ENCODE measurements around the gene PRDX3. TPM values are rescaled to one million over a fixed set of nuclear protein-coding genes. Genes with fewer than 3 reads are reported as not detected.

The PRDX3 gene
- total RNA-seq, 4 donors from 2014 or later = 58.8 to 78.3 (median 62.1) TPM

DNA sequence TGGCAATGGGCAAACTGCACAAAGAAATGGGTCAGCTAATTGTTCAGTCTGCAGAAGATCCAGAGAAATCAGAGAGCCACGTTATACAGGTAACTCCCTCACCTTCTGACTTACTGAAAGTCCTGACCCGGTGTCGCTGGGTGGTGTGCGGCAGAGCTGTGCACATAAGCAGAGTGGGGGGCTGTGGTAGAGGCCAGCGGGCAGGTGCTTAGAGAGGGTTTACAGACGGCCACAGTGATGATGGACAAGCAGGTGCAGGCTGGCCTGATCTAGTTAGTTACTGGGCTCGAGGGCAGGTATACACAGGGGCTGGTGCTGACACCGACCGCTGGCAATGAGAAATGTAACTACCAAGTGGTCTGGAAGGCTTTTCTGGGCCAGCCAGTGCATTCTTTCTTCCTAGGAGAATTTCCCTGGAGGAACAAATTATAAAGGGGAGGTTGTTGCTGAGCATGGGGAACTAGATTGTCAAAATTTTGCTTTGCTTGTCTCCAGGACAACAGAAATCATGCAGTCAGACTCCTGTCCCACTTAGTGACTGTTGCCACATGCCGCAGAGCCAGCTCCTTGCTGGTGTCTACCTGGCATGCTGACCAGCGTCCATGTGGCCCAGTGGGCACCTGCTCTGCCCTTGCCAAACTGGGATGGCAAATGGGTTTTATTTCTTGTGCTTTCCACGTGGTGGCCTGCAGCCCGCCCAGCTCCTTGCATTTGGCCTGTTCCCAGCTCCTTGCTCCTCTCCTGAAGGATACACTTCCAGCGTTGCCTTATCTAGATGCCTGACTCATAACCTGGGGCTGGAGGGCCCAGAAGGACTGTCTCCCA, 45.9 kb downstream of the PRDX3 start:
- no peaks in the 10 kb centered on the region for H3K27me3 ChIP-seq
- no peak overlapping the region for H3K4me3 ChIP-seq
- peaks cover 46% of the 10 kb centered on the region for H3K36me3 ChIP-seq
- no peaks in the 10 kb centered on the region for H3K4me1 ChIP-seq
- H3K27ac ChIP-seq = no peak overlapping the region
- no peak for DNase-seq (ENCODE audit: low spot score in 2 of 2)
- no peaks in the 10 kb centered on the region for H3K9me3 ChIP-seq
- WGBS = 83% methylated on average over 14 of the region's 14 CpGs
- no peak for TF ChIP-seq POLR2AphosphoS5 (IDR thresholded peaks at IDR 0.05)
- no peak for TF ChIP-seq POLR2A (IDR thresholded peaks at IDR 0.05)
- TF ChIP-seq CTCF (IDR thresholded peaks at IDR 0.05) = no peak
- no peak for TF ChIP-seq EP300 (IDR thresholded peaks at IDR 0.05)

GRCh38 chr10:119131512-119132240, 46.9 kb downstream of the PRDX3 start:
- H3K4me3 ChIP-seq = peak overlapping the region; percentile 13
- H3K27me3 ChIP-seq = no peaks in the 10 kb centered on the region
- H3K4me1 ChIP-seq = no peaks in the 10 kb centered on the region
- 69% methylated on average over 10 of the region's 10 CpGs for WGBS
- TF ChIP-seq EP300 (IDR thresholded peaks at IDR 0.05) (no peak), POLR2A (IDR thresholded peaks at IDR 0.05) (no peak), CTCF (IDR thresholded peaks at IDR 0.05) (no peak), POLR2AphosphoS5 (IDR thresholded peaks at IDR 0.05) (no peak)
- H3K36me3 ChIP-seq = peaks cover 46% of the 10 kb centered on the region
- DNase-seq (ENCODE audit: low spot score in 2 of 2) = no peak
- no peaks in the 10 kb centered on the region for H3K9me3 ChIP-seq
- no peak overlapping the region for H3K27ac ChIP-seq

DNA sequence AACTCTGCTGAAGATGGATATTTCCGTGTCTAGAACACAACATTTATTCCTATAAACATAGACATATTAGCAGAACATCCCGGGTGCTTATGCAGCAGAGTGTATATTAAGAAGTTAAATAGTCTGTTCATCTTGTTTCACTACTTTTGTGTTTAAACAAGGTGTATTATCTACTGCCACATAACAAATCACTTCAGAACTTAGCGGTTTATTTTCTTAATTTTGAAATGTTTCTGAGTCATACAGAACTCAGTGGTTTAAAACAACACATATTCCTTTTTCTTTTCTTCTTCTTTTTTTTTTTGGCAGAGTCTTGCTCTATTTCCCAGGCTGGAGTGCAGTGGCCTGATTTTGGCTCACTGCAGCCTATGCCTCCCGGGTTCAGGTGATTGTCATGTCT, 48.9 kb downstream of the PRDX3 start:
- 96% methylated on average over 4 of the region's 4 CpGs for WGBS

GRCh38 chr10:119125942-119126341, 52.7 kb downstream of the PRDX3 start:
- 98% methylated on average over 2 of the region's 2 CpGs for WGBS
- TF ChIP-seq POLR2A (IDR thresholded peaks at IDR 0.05) (no peak), CTCF (IDR thresholded peaks at IDR 0.05) (no peak), POLR2AphosphoS5 (IDR thresholded peaks at IDR 0.05) (no peak), EP300 (IDR thresholded peaks at IDR 0.05) (no peak)
- Histone ChIP-seq H3K36me3 (peaks cover 68% of the 10 kb centered on the region), H3K4me1 (no peaks in the 10 kb centered on the region), H3K9me3 (no peaks in the 10 kb centered on the region), H3K27ac (no peak overlapping the region), H3K27me3 (no peaks in the 10 kb centered on the region), H3K4me3 (no peak overlapping the region)
- DNase-seq (ENCODE audit: low spot score in 2 of 2) = no peak

More for the DNA sequence above, 48.9 kb downstream of the PRDX3 start:
- H3K4me1 ChIP-seq = no peaks in the 10 kb centered on the region
- H3K9me3 ChIP-seq = no peaks in the 10 kb centered on the region
- H3K4me3 ChIP-seq = no peak overlapping the region
- no peak for DNase-seq (ENCODE audit: low spot score in 2 of 2)
- H3K27me3 ChIP-seq = no peaks in the 10 kb centered on the region
- no peak overlapping the region for H3K27ac ChIP-seq
- TF ChIP-seq POLR2AphosphoS5 (IDR thresholded peaks at IDR 0.05) = no peak
- no peak for TF ChIP-seq POLR2A (IDR thresholded peaks at IDR 0.05)
- TF ChIP-seq CTCF (IDR thresholded peaks at IDR 0.05) = no peak
- no peak for TF ChIP-seq EP300 (IDR thresholded peaks at IDR 0.05)
- peaks cover 54% of the 10 kb centered on the region for H3K36me3 ChIP-seq

- 100% methylated on average over 2 of the region's 2 CpGs for WGBS
- Histone ChIP-seq H3K4me3 (no peak overlapping the region), H3K27me3 (no peaks in the 10 kb centered on the region), H3K4me1 (no peaks in the 10 kb centered on the region), H3K9me3 (no peaks in the 10 kb centered on the region), H3K36me3 (peaks cover 81% of the 10 kb centered on the region), H3K27ac (no peak overlapping the region)
- no peak for DNase-seq (ENCODE audit: low spot score in 2 of 2)
- TF ChIP-seq POLR2AphosphoS5 (IDR thresholded peaks at IDR 0.05) (no peak), POLR2A (IDR thresholded peaks at IDR 0.05) (no peak), EP300 (IDR thresholded peaks at IDR 0.05) (no peak), CTCF (IDR thresholded peaks at IDR 0.05) (no peak)
These were observed 57.7 kb downstream of the PRDX3 start for GRCh38 chr10:119120875-119121274.

All from suprapubic skin (tissue), 4 donors.